ENCODE measurements around the gene TEX52.

TEX52 gene

GRCh38 chr12:2826721-2827515, 29.9 kb downstream of the TEX52 start:
- no peak for DNase-seq

DNA sequence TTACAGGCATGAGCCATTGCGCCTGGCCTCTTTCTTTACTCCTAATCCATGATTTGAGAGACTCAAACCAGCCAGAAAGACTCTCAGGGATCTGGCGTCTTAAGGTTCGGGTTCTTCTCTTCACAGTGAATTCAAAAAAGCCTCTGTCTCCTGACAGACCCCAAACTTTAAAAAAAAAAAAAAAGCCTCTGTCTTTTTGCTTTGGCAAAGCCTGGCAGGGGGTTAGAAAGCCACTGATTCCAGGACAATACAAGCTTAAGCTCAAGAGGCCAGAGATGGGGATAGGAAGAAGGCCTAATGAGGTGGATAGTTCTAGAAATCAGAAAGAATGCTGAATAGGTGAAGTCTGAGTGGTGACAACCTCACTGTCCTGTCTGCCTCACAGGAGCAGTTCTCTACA, 30.8 kb downstream of the TEX52 start:
- no peak for DNase-seq

GRCh38 chr12:2825132-2825531, 31.7 kb downstream of the TEX52 start:
- DNase-seq: no peak

GRCh38 chr12:2824541-2824940, 32.3 kb downstream of the TEX52 start:
- DNase-seq: no peak

- no peak for DNase-seq
These were observed 33.4 kb downstream of the TEX52 start for GRCh38 chr12:2823483-2823882.

DNA sequence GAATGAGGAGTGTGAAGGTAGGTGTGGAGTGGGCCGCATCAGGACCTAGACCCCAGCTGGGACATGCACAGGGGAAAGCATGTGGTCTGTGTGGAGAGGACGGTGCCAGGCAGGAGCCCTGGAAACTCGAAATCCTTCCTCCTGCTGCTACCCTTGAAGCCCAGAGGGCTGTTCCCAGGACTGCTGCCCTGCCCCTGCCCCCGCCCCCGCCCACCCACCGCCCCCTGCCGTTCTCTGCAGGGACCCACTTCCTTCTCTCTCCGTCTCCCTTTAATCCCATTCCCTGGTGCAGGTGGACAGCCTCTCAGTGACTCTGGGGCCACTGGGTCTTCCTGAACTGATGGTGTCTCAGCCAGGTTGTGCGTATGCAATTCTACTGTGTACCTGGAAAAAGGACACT, 36.4 kb downstream of the TEX52 start:
- DNase-seq: no peak

DNA sequence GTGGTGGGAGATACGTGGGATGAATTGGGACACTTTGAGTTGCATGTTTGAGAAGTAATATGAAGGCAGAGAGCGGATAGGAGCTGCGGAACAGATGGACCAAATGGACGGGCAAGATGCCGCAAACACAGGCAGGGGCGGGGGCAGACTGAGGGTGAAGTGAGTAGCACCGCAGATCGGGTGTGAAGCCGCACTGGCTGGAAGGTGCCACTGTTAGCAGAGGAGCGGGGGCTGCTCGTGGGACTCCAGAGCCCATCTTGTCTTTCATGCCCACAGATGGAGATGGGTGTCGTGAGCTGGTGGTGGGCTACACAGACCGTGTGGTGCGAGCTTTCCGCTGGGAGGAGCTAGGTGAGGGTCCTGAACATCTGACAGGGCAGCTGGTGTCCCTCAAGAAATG, 37.0 kb downstream of the TEX52 start:
- DNase-seq: no peak

GRCh38 chr12:2813214-2814185, 43.3 kb downstream of the TEX52 start:
- DNase-seq: peak; percentile 47

- peak; percentile 99 for DNase-seq
These were observed 44.3 kb downstream of the TEX52 start, which contains the start of gene ITFG2 for GRCh38 chr12:2812290-2813213. ITFG2 (plus strand) TSS chr12:2812668; CDS start chr12:2812761, 93 bp downstream.

- no peak for DNase-seq
These were observed 45.0 kb downstream of the TEX52 start for GRCh38 chr12:2811801-2812200.

GRCh38 chr12:2806700-2807099, 50.1 kb downstream of the TEX52 start:
- peak; percentile 40 for DNase-seq

DNA sequence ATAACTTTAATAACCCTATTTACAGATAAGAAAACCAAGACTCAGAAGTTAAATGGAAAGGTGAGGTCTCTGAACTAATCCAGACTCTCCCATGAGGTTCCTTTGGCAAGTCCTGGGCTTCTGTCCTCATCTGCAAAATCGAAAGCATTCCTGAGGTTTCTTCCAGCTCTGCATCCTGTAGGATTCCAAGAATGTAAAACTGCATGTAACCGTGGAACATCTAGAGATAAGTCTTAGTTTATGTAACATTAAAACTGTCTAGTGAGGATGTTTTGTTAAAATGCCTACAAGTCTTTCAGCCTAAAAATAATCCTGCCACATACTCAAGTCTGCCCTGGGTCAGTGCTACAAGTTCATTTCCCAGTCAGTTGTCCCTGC, 51.7 kb downstream of the TEX52 start:
- no peak for DNase-seq

DNA sequence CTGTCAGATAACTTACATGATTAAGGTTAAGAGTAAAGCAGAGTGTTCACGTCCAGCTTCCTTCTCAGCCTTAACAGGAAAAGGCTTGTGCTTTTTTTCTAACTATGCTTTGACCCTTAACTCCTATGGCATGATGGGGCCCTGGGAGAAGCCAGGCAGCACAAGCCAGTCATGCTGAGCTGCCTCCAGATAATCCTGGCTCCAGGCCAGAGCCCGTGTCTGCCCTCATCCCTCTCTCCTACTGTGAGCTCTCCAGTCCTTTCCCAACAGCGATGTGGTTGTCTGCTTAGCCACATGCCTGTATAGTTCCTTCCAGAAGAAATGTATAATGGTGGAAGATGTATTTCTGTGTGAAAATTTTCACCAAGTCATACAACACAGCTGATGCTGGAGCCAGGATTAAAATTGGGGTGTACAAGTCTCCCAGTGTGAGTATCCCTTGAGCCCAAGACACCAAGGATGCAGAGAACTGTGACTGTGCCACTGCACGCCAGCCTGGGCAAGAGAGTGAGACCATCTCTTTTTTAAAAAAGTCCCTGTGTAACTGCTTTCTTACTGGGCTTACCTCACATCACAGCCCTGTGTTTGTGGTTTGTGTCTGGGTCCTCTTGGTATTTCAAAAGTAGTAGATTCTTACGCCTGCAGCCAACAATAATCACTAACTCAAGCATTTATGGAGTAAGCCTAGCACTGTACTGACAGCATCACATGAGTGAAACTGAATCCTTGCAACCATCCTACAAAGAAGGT, 52.3 kb downstream of the TEX52 start:
- DNase-seq: no peak

DNA sequence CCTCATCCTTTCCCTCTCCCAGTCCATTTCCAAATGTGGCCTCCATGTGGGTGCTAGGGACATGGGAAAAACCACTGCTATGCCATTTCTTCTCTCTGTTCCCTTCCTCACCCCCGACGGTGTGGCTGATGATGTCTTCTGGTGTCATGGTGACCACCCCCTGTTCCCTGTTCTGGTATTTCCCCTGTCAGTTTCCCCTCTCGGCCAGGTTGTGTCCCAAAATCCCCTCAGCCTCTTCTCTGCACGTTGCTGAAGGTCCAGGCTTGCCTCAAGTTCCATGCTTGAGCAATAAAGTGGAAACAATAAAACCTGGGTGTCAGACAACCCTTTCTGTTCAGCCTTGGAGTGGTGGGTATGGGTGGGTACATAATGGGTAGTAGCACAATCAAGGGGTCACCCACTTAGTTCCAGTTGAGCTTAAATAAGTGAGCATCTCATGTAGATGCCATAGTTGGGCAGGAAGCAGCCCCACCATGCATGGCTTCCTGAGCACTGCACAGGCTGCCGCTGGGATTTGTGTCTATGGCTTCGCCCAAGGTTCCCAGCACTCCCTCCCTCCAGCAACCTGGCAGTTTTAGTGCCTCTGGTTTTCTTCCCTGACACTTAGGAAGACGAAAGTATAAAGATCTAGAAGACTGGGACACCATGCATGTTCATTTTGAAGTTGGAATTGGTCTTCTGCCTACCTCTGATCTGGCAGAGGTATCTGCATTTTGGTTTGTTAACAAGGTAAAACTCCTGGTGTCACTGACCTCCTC, 53.0 kb downstream of the TEX52 start:
- no peak for DNase-seq

DNA sequence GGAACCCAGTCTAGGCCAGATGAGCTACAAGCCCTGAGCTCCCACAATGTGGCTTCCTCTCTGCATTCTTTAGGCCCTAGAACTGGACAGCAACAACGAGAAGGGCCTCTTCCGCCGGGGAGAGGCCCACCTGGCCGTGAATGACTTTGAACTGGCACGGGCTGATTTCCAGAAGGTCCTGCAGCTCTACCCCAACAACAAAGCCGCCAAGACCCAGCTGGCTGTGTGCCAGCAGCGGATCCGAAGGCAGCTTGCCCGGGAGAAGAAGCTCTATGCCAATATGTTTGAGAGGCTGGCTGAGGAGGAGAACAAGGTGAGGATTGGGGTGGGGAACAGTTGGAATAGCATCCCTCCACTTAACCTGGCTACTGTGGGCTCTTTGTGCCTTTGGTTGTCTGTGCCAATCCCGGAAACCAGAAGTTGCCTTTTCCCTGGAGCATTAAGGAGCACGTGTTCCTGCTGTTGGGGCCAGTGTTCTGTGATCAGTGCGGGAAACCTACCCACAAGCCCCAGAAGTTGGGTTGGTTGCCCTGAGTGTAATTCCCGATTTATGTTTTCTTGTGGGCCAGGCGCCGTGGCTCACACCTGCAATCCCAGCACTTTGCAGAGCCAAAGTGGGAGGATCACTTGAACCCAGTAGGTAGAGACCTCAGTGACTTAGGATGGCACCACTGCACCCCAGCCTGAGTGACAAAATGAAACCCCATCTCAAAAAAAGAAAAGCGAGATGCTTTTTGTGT, 55.6 kb downstream of the TEX52 start:
- DNase-seq: no peak

- DNase-seq: peak; percentile 64
These were observed 56.7 kb downstream of the TEX52 start for GRCh38 chr12:2800046-2800570.
